Adrenal gland (tissue), 12 donors: Measurements from ENCODE around the gene MBLAC1. TPM values are rescaled to one million over a fixed set of nuclear protein-coding genes. Genes with fewer than 3 reads are reported as not detected.
A peak's percentile ranks its signal among the peaks of the same experiment; 100 is the strongest.
"Not testable (repeated sequence)": the region's sequence is repeated elsewhere in the genome, so short reads cannot be mapped to it uniquely, and the experiment has no call there.

Experiments used
- DNase-seq, 7 donors: peaks; one replicate each; pipeline ENCODE4 v3.0.0-alpha.2; 2019 to 2020
- H3K27ac ChIP-seq, 5 donors: fragments of 200-600 bp; sonication (generic) in 4 of 5; 1 replicate in 3 of 5; 2 replicates in 2 of 5; pipeline versions ENCODE4 v1.5.1 to v1.8.0; 2016 to 2020; ENCODE audit warnings: mild to moderate bottlenecking in 1 of 5
- H3K27me3 ChIP-seq: fragments of 200-600 bp; 2 replicates; pipeline ENCODE4 v1.8.0; 2021
- H3K36me3 ChIP-seq, 2 donors: fragments of 200-600 bp; replicated peaks in 1 of 2; 1 replicate in 1 of 2; 2 replicates in 1 of 2; pipeline versions ENCODE4 v1.5.1 to v1.8.0; 2018 to 2022
- H3K4me1 ChIP-seq, 2 donors: fragments of 200-600 bp; replicated peaks in 1 of 2; 1 replicate in 1 of 2; 2 replicates in 1 of 2; pipeline versions ENCODE4 v1.5.1 to v1.8.0; 2018 to 2021
- H3K4me3 ChIP-seq, 4 donors: fragments of 200-600 bp; sonication (generic) in 3 of 4; one replicate each; pipeline ENCODE4 v1.5.1; 2016 to 2018
- H3K9me3 ChIP-seq, 3 donors: fragments of 200-600 bp; sonication (generic) in 1 of 3; replicated peaks in 1 of 3; 1 replicate in 2 of 3; 2 replicates in 1 of 3; pipeline versions ENCODE4 v1.5.1 to v1.8.0; 2016 to 2021
- POLR2A ChIP-seq, 2 donors: fragments of 450-650 bp; IDR thresholded peaks; one replicate each; pipeline ENCODE4 v1.6.1; 2017; ENCODE audit warnings: antibody characterized with exemption in 2 of 2, mild to moderate bottlenecking in 2 of 2, moderate library complexity in 1 of 2
- WGBS, 4 donors: extraction: QIAGEN DNeasy Blood & Tissue Kit in 2 of 4; methylation state at CpG; one replicate each; pipeline versions ENCODE4 v1.1.5 to v1.1.7; 2013 to 2017; 5-methylcytosine and 5-hydroxymethylcytosine counted together
- intact Hi-C, 2 donors: fragments of 100-400 bp; cut with DNase I; formaldehyde crosslinking; loops; one replicate each; pipeline versions ENCODE4 v1.14.1 to v1.15.0; 2022 to 2023
- polyA plus RNA-seq, 3 donors: library from polyadenylated mRNA; stranded (reverse); fragments of 200-250 nt in 2 of 3; fragments of 350-450 nt in 1 of 3; fragmentation: Illumina TruSeq in 1 of 3; extraction: RNeasy Lipid Tissue Mini Kit (QIAGEN cat#74804) in 1 of 3; gene quantifications; one replicate each; pipeline ENCODE4 v1.2.3, GENCODE V29; 2013 to 2014
- total RNA-seq, 9 donors: library from RNA; depleted of rRNA in 4 of 9; stranded (reverse); fragments of >200 nt in 4 of 9; fragments of 120-200 nt in 1 of 9; fragmentation: NEBNext Ultra II Directional in 1 of 9; extraction: Animal tissue kit (Norgen Biotek cat#: 25700) in 1 of 9; gene quantifications; one replicate each; pipeline versions ENCODE4 v1.1.0 to v1.2.4, GENCODE V29; 2013 to 2023
- TF ChIP-seq, protein P1 (sequence below), 6 experiments: fragments of 450-650 bp in 4 of 6; fragments of 200-600 bp in 2 of 6; sonication (generic) in 1 of 6; IDR thresholded peaks; 1 replicate in 5 of 6; 2 replicates in 1 of 6; pipeline versions ENCODE4 v1.5.1 to v1.8.0; 2016 to 2021; ENCODE audit warnings: antibody characterized with exemption in 6 of 6, mild to moderate bottlenecking in 2 of 6, moderate library complexity in 1 of 6
- donor health status: healthy with polysubstance abuse.
- donor health status: Bipolar disorder and iron deficiency.
- donor health status: DM: yes; HTN: yes; CAD: no.
- donor health status: DM: no; HTN: no; CAD: no.
- donor health status: DM: no; HTN: no; CAD: no.
- donor health status: DM: yes; HTN: yes; CAD: no.

The MBLAC1 gene
- total and polyA plus RNA-seq, 12 donors = 0.38 to 7.0 (median 3.4) TPM

DNA sequence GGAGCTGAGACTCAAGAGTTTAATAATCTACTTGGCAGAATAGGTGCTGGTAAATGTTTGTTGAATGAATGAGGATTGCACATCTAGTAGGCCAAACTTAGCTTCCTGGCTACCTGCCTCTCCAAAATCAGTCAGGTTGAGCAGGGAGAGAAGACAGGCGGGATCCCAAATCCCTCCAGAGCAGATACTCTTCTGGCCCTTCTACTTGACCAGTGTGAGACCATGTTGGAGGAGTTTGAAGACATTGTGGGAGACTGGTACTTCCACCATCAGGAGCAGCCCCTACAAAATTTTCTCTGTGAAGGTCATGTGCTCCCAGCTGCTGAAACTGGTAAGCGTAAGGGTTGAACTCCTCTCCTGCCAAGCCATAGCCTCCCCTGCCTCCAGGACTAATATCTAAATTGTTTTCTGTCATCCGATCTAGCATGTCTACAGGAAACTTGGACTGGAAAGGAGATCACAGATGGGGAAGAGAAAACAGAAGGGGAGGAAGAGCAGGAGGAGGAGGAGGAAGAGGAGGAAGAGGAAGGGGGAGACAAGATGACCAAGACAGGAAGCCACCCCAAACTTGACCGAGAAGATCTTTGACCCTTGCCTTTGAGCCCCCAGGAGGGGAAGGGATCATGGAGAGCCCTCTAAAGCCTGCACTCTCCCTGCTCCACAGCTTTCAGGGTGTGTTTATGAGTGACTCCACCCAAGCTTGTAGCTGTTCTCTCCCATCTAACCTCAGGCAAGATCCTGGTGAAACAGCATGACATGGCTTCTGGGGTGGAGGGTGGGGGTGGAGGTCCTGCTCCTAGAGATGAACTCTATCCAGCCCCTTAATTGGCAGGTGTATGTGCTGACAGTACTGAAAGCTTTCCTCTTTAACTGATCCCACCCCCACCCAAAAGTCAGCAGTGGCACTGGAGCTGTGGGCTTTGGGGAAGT is 2.2 kb upstream of the MBLAC1 start:
- Histone ChIP-seq H3K9me3 (no peaks in the 10 kb centered on the region), H3K36me3 (no peaks in the 10 kb centered on the region), H3K27me3 (no peaks in the 10 kb centered on the region), H3K4me1 (peaks cover 20 to 36% of the 10 kb centered on the region in 2 donors), H3K4me3 (no peak overlapping the region), H3K27ac (peak overlapping the region in 1 of 5 donors; percentile 17)
- WGBS, 4 donors = 70 to 84% (median 81%) methylated on average over 4 of the region's 4 CpGs
- intact Hi-C loops = no loop called here
- no peak for DNase-seq
- TF ChIP-seq, protein P1, sequence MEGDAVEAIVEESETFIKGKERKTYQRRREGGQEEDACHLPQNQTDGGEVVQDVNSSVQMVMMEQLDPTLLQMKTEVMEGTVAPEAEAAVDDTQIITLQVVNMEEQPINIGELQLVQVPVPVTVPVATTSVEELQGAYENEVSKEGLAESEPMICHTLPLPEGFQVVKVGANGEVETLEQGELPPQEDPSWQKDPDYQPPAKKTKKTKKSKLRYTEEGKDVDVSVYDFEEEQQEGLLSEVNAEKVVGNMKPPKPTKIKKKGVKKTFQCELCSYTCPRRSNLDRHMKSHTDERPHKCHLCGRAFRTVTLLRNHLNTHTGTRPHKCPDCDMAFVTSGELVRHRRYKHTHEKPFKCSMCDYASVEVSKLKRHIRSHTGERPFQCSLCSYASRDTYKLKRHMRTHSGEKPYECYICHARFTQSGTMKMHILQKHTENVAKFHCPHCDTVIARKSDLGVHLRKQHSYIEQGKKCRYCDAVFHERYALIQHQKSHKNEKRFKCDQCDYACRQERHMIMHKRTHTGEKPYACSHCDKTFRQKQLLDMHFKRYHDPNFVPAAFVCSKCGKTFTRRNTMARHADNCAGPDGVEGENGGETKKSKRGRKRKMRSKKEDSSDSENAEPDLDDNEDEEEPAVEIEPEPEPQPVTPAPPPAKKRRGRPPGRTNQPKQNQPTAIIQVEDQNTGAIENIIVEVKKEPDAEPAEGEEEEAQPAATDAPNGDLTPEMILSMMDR (IDR thresholded peaks at IDR 0.05) = no peak
- no peak for TF ChIP-seq POLR2A (IDR thresholded peaks at IDR 0.05)

GRCh38 chr7:100126239-100126930 is 382 bp upstream of the MBLAC1 start:
- H3K36me3 ChIP-seq = no peaks in the 10 kb centered on the region
- 11 to 20% (median 13%) methylated on average over 17 to 29 of the region's 29 CpGs for WGBS, 4 donors
- peak overlapping the region; percentile 87 to 99 (median 92) for H3K27ac ChIP-seq
- H3K27me3 ChIP-seq = no peaks in the 10 kb centered on the region
- intact Hi-C loops = no loop called here
- H3K4me3 ChIP-seq = peak overlapping the region; percentile 57 to 95 (median 71)
- no peaks in the 10 kb centered on the region for H3K9me3 ChIP-seq
- TF ChIP-seq, protein P1 (IDR thresholded peaks at IDR 0.05) = peak in 1 of 6 experiments; percentile 12
- TF ChIP-seq POLR2A (IDR thresholded peaks at IDR 0.05) = no peak
- DNase-seq = no peak
- H3K4me1 ChIP-seq = peaks cover 14 to 26% of the 10 kb centered on the region in 2 donors

GRCh38 chr7:100127866-100128636 is 1.3 kb downstream of the MBLAC1 start:
- Histone ChIP-seq H3K9me3 (no peaks in the 10 kb centered on the region), H3K4me3 (peak overlapping the region; percentile 25 to 95 (median 71)), H3K27ac (peak overlapping the region in 3 of 5 donors; percentile 87 to 99 (median 95)), H3K36me3 (no peaks in the 10 kb centered on the region), H3K4me1 (peaks cover 14 to 26% of the 10 kb centered on the region in 2 donors), H3K27me3 (no peaks in the 10 kb centered on the region)
- 4 to 6% (median 5%) methylated on average over 22 to 37 of the region's 37 CpGs for WGBS, 4 donors
- DNase-seq = peak in 3 of 7 donors; percentile 38 to 43 (median 39)
- intact Hi-C loops = no loop called here
- no peak for TF ChIP-seq POLR2A (IDR thresholded peaks at IDR 0.05)
- TF ChIP-seq, protein P1 (IDR thresholded peaks at IDR 0.05) = no peak

DNA sequence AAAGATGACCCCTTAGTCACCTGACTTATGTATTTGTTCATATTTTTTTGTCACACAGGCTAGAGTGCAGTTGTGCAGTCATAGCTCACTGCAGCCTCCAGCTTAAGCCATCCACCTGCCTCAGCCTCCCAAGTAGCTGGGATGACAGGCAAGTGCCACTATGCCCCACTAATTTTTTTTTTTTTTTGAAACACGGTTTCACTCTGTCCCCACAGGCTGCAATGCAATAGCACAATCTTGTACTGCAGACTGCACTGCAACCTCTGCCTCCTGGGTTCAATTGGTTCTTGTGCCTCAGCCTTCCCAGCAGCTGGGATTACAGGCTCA is 1.8 kb downstream of the MBLAC1 start:
- no peak overlapping the region for H3K4me3 ChIP-seq
- intact Hi-C loops = no loop called here
- no peak for DNase-seq
- H3K4me1 ChIP-seq = peaks cover 14 to 26% of the 10 kb centered on the region in 2 donors
- H3K27me3 ChIP-seq = no peaks in the 10 kb centered on the region
- TF ChIP-seq, protein P1 (IDR thresholded peaks at IDR 0.05) = no peak
- TF ChIP-seq POLR2A (IDR thresholded peaks at IDR 0.05) = no peak
- H3K27ac ChIP-seq = no peak overlapping the region
- no peaks in the 10 kb centered on the region for H3K9me3 ChIP-seq
- WGBS, 4 donors = 40 to 71% (median 63%) methylated on average over 1 of the region's 1 CpG
- H3K36me3 ChIP-seq = no peaks in the 10 kb centered on the region

- not testable (repeated sequence) for H3K36me3 ChIP-seq, DNase-seq, H3K27ac ChIP-seq, H3K4me3 ChIP-seq, H3K27me3 ChIP-seq, H3K9me3 ChIP-seq
- intact Hi-C loops = loop anchor here (5.0 kb wide), 2 partner anchors 77 to 87 kb away; partner anchors contain the start of gene PVRIG (in 1 of the 2)
- H3K4me1 ChIP-seq = peaks cover 14 to 25% of the 10 kb centered on the region in 2 donors
- 88 to 100% (median 95%) methylated on average over 1 of the region's 1 CpG for WGBS, 4 donors
These were observed 3.4 kb downstream of the MBLAC1 start for GRCh38 chr7:100130220-100130607.
